Endothelial cell of umbilical vein (primary cell): ENCODE measurements around the gene ARHGAP28. TPM values are rescaled to one million over a fixed set of nuclear protein-coding genes. Genes with fewer than 3 reads are reported as not detected.

Experiments used
- BruUV-seq: library from RNA; stranded (reverse); fragments of 400-500 nt; replicated peaks from 2 replicates; lab custom pipeline; 2021; lab: Mats Ljungman, UMichigan
- CTCF ChIA-PET: fragments of 300-600, 350-600 bp; sonication (Branson Sonifier 250); formaldehyde crosslinking; loops from one replicate; lab custom pipeline; 2021; ENCODE audit warnings: antibody characterized with exemption, inconsistent platforms; lab: Charles Lee
- POLR2A ChIA-PET: fragments of 300-600, 350-600 bp; sonication (Branson Sonifier 250); formaldehyde crosslinking; loops from one replicate; lab custom pipeline; 2021; ENCODE audit warnings: antibody characterized with exemption, inconsistent platforms; lab: Charles Lee
- DNase-seq: peaks from one replicate; pipeline ENCODE4 v3.0.0-alpha.2; 2011; ENCODE audit warnings: low read depth, low spot score
- FAIRE-seq: peaks from 2 replicates; lab custom pipeline; 2011; peaks lifted over from hg19 to GRCh38; lab: Jason Lieb, UNC
- H2AFZ ChIP-seq: 2 replicates; pipeline ENCODE4 v1.6.0; 2012; ENCODE audit warnings: low read depth, low read length, control low read depth, inconsistent platforms
- H3K27ac ChIP-seq: 2 replicates; pipeline ENCODE4 v1.5.1; 2011; ENCODE audit warnings: low read depth, mild to moderate bottlenecking, control low read depth, low read length, moderate library complexity; ENCODE audit not compliant: insufficient read depth
- H3K27me3 ChIP-seq, 2 experiments: 2 replicates each; pipeline versions ENCODE4 v1.6.0 to v1.6.1; 2011; ENCODE audit warnings: low read length in 2 of 2, mixed read lengths in 1 of 2; ENCODE audit not compliant: control insufficient read depth in 2 of 2, insufficient read depth in 2 of 2
- H3K36me3 ChIP-seq, 2 experiments: 2 replicates in 1 of 2; 3 replicates in 1 of 2; pipeline ENCODE4 v1.5.1; 2011; ENCODE audit warnings: low read length in 2 of 2, mild to moderate bottlenecking in 1 of 2, moderate library complexity in 1 of 2; ENCODE audit not compliant: control insufficient read depth in 2 of 2, insufficient read depth in 2 of 2; ENCODE audit errors: extremely low read depth in 1 of 2
- H3K4me1 ChIP-seq: 3 replicates; pipeline ENCODE4 v1.5.1; 2011; ENCODE audit warnings: mild to moderate bottlenecking, low read length; ENCODE audit not compliant: control insufficient read depth, insufficient read depth; ENCODE audit errors: extremely low read depth
- H3K4me2 ChIP-seq: 2 replicates; pipeline ENCODE4 v1.6.1; 2011; ENCODE audit warnings: low read length, control low read depth, mixed read lengths; ENCODE audit not compliant: insufficient read depth
- H3K4me3 ChIP-seq, 3 experiments: fragments of 200-600 bp in 1 of 3; sonication (generic), shearing (Covaris generic) in 1 of 3; replicated peaks in 1 of 3; 2 replicates each; pipeline ENCODE4 v1.5.1; 2011 to 2016; ENCODE audit warnings: control low read depth in 3 of 3, low read length in 3 of 3, mild to moderate bottlenecking in 2 of 3, inconsistent platforms in 1 of 3, low read depth in 1 of 3, moderate library complexity in 1 of 3; ENCODE audit not compliant: insufficient read depth in 1 of 3
- H3K79me2 ChIP-seq: 2 replicates; pipeline ENCODE4 v1.6.0; 2012; ENCODE audit warnings: low read length, inconsistent platforms; ENCODE audit not compliant: control insufficient read depth, insufficient read depth
- H3K9ac ChIP-seq: replicated peaks from 2 replicates; pipeline ENCODE3; 2011; ENCODE audit warnings: low read length, control low read depth; ENCODE audit not compliant: insufficient read depth; ENCODE audit errors: extremely low read depth
- H3K9me1 ChIP-seq: replicated peaks from 3 replicates; pipeline ENCODE4 v1.6.0; 2011; ENCODE audit warnings: mild to moderate bottlenecking, low read length; ENCODE audit not compliant: control insufficient read depth, insufficient read depth; ENCODE audit errors: extremely low read depth
- H3K9me3 ChIP-seq: replicated peaks from 2 replicates; pipeline ENCODE4 v1.5.1; 2012; ENCODE audit warnings: low read length, inconsistent platforms; ENCODE audit not compliant: control insufficient read depth, insufficient read depth
- H4K20me1 ChIP-seq: replicated peaks from 2 replicates; pipeline ENCODE3; 2011; ENCODE audit warnings: mild to moderate bottlenecking, low read length; ENCODE audit not compliant: control insufficient read depth, insufficient read depth; ENCODE audit errors: extremely low read depth
- CTCF ChIP-seq, 2 donors: IDR thresholded peaks; 1 replicate in 1 of 2; 2 replicates in 1 of 2; pipeline ENCODE4 v1.5.1; 2011; ENCODE audit warnings: low read length in 2 of 2, mild to moderate bottlenecking in 2 of 2, moderate library complexity in 2 of 2, control low read depth in 1 of 2, inconsistent platforms in 1 of 2, low read depth in 1 of 2; ENCODE audit not compliant: insufficient read depth in 1 of 2; ENCODE audit errors: extremely low read depth in 1 of 2
- FOS ChIP-seq: IDR thresholded peaks from 2 replicates; pipeline ENCODE4 v1.6.1; 2011; ENCODE audit warnings: mild to moderate bottlenecking, low read length, moderate library complexity, borderline replicate concordance; ENCODE audit not compliant: insufficient read depth
- JUN ChIP-seq: IDR thresholded peaks from 2 replicates; pipeline ENCODE4 v1.6.1; 2011; ENCODE audit warnings: borderline replicate concordance, low read depth; ENCODE audit not compliant: insufficient read length, insufficient read depth
- MAX ChIP-seq: IDR thresholded peaks from 2 replicates; pipeline ENCODE4 v1.6.1; 2011; ENCODE audit not compliant: insufficient read depth, insufficient read length
- MYC ChIP-seq: IDR thresholded peaks from one replicate; pipeline ENCODE4 v1.6.1; 2011; ENCODE audit warnings: mild to moderate bottlenecking, low read depth, low read length
- POLR2A ChIP-seq: IDR thresholded peaks from 2 replicates; pipeline ENCODE4 v1.6.1; 2012; ENCODE audit warnings: low read depth, mild to moderate bottlenecking, control low read depth, low read length
- POLR2AphosphoS5 ChIP-seq: IDR thresholded peaks from 2 replicates; pipeline ENCODE4 v1.6.1; 2012; ENCODE audit warnings: low read depth, mild to moderate bottlenecking, control low read depth, low read length, moderate library complexity; ENCODE audit not compliant: insufficient read depth
- dilution Hi-C: fragments of 300-500 bp; cut with MboI; formaldehyde crosslinking; loops from one replicate; pipeline ENCODE4 v1.15.0; 2019; ENCODE audit warnings: low sequenced_read_pairs; ENCODE audit not compliant: extremely low pct_ligation_motif_present
- intact Hi-C: fragments of 100-400 bp; cut with micrococcal nuclease; formaldehyde crosslinking; loops from one replicate; pipeline ENCODE4 v1.10.0; 2022
- polyA plus RNA-seq, 4 experiments: library from polyadenylated mRNA; depleted of rRNA in 3 of 4; stranded (reverse) in 3 of 4; unstranded in 1 of 4; fragments of >200 nt; gene quantifications; 2 replicates each; pipeline versions ENCODE4 v1.2.1 to v1.2.3, GENCODE V29; 2011 to 2012; ENCODE audit warnings: missing spikeins in 1 of 4
- total RNA-seq: library from RNA; stranded (reverse); gene quantifications from 2 replicates; pipeline ENCODE4 v1.2.3, GENCODE V29; 2021

The ARHGAP28 gene
- total and polyA plus RNA-seq, 2 donors (not counting 3 experiments of a cell fraction or from before 2014, with no cell fraction given), result 3.8 to 23.4 TPM

- H3K9me3 ChIP-seq, result no peaks in the 10 kb centered on the region
- H3K36me3 ChIP-seq, result no peaks in the 10 kb centered on the region
- no peaks in the 10 kb centered on the region for H4K20me1 ChIP-seq
- no peak for FAIRE-seq
- no peak overlapping the region for H2AFZ ChIP-seq
- ChIA-PET POLR2A (no interaction called here), CTCF (interaction anchor here (1.1 to 1.4 kb wide), 3 partner anchors 10 to 334 kb away, joined by 3 to 6 read pairs (median 4); no protein-coding TSS in a partner anchor)
- H3K9me1 ChIP-seq, result no peaks in the 10 kb centered on the region
- no TSS peak for BruUV-seq
- no peak for DNase-seq
- no peak overlapping the region for H3K4me3 ChIP-seq
- TF ChIP-seq FOS, result no peak
- TF ChIP-seq CTCF (IDR thresholded peaks at IDR 0.05; ENCODE audit: extremely low read depth in 1 of 2, insufficient read depth in 1 of 2, low read depth in 1 of 2, low read length in 2 of 2), result no peak
- no peaks in the 10 kb centered on the region for H3K27me3 ChIP-seq
- H3K4me2 ChIP-seq, result no peak overlapping the region
- H3K79me2 ChIP-seq, result no peaks in the 10 kb centered on the region
- no peak overlapping the region for H3K27ac ChIP-seq
- no peak overlapping the region for H3K9ac ChIP-seq
- dilution Hi-C loops (loop anchor here (25.0 kb wide), 1 partner anchor 339 kb away; no protein-coding TSS in a partner anchor), intact Hi-C loops (no loop called here)
- H3K4me1 ChIP-seq, result no peaks in the 10 kb centered on the region
Measured at GRCh38 chr18:6876641-6877041, 147.1 kb downstream of the ARHGAP28 start.

GRCh38 chr18:6877288-6877687, 147.8 kb downstream of the ARHGAP28 start:
- Histone ChIP-seq H3K36me3 (no peaks in the 10 kb centered on the region), H3K4me2 (no peak overlapping the region), H4K20me1 (no peaks in the 10 kb centered on the region), H3K4me3 (no peak overlapping the region), H3K4me1 (no peaks in the 10 kb centered on the region), H3K9me3 (no peaks in the 10 kb centered on the region), H3K27me3 (no peaks in the 10 kb centered on the region), H3K9me1 (no peaks in the 10 kb centered on the region), H2AFZ (no peak overlapping the region), H3K27ac (no peak overlapping the region), H3K79me2 (no peaks in the 10 kb centered on the region), H3K9ac (no peak overlapping the region)
- CTCF ChIA-PET, result interaction anchor here (1.1 to 1.4 kb wide), 3 partner anchors 9 to 334 kb away, joined by 3 to 6 read pairs (median 4); no protein-coding TSS in a partner anchor
- intact Hi-C loops, result no loop called here
- POLR2A ChIA-PET, result no interaction called here
- DNase-seq (no peak), FAIRE-seq (no peak)
- dilution Hi-C loops, result loop anchor here (25.0 kb wide), 1 partner anchor 340 kb away; no protein-coding TSS in a partner anchor
- BruUV-seq, result no TSS peak
- TF ChIP-seq JUN (no peak), POLR2A (no peak), MAX (no peak), FOS (no peak), MYC (no peak), CTCF (IDR thresholded peaks at IDR 0.05; ENCODE audit: extremely low read depth in 1 of 2, insufficient read depth in 1 of 2, low read depth in 1 of 2, low read length in 2 of 2) (no peak), POLR2AphosphoS5 (no peak)
